K562 (cell line): Measurements from ENCODE around the gene ZNF556. TPM values are rescaled to one million over a fixed set of nuclear protein-coding genes. Genes with fewer than 3 reads are reported as not detected.

Experiments used
- CHD1 ChIP-seq: fragments of 200-600 bp; sonication (generic); IDR thresholded peaks from one replicate; pipeline ENCODE4 v1.6.1; 2012; ENCODE audit warnings: mild to moderate bottlenecking, moderate library complexity, low read length, inconsistent platforms
- CREB5 ChIP-seq: fragments of 250-450 bp; sonication (Bioruptor Pico); IDR thresholded peaks from 2 replicates; pipeline ENCODE4 v1.5.0; 2020; ENCODE audit warnings: mild to moderate bottlenecking
- DIDO1 ChIP-seq: fragments of 450-650 bp; IDR thresholded peaks from 2 replicates; pipeline ENCODE4 v1.6.1; 2016; ENCODE audit warnings: low read depth, missing biosample characterization, missing genetic modification characterization
- ETS2 ChIP-seq: IDR thresholded peaks from 2 replicates; pipeline ENCODE4 v1.6.1; 2016; ENCODE audit warnings: borderline replicate concordance, missing genetic modification characterization, mild to moderate bottlenecking, moderate library complexity, missing compliant biosample characterization; ENCODE audit not compliant: poor library complexity, severe bottlenecking
- ETV5 ChIP-seq: sonication (generic); formaldehyde crosslinking; IDR thresholded peaks from 2 replicates; pipeline ENCODE4 v1.4.0; 2020; ENCODE audit warnings: low read depth, mild to moderate bottlenecking, missing genetic modification reagents
- FOS ChIP-seq: IDR thresholded peaks from 3 replicates; pipeline ENCODE4 v1.6.1; 2011; ENCODE audit not compliant: insufficient read length; ENCODE audit errors: extremely low read depth
- FOXP1 ChIP-seq: sonication (generic); formaldehyde crosslinking; IDR thresholded peaks from 2 replicates; pipeline ENCODE4 v1.8.0; 2022; ENCODE audit warnings: mild to moderate bottlenecking, missing genetic modification reagents
- KLF1 ChIP-seq: fragments of 450-650 bp; IDR thresholded peaks from 2 replicates; pipeline ENCODE4 v1.6.1; 2016; ENCODE audit warnings: missing genetic modification characterization, missing compliant biosample characterization
- LCOR ChIP-seq: sonication (generic); formaldehyde crosslinking; IDR thresholded peaks from 2 replicates; pipeline ENCODE4 v1.8.0; 2022; ENCODE audit warnings: mild to moderate bottlenecking, missing genetic modification reagents
- MAFK ChIP-seq: IDR thresholded peaks from 2 replicates; pipeline ENCODE4 v1.6.1; 2011; ENCODE audit warnings: low read length, improper control_type of control experiment
- MNT ChIP-seq, 2 experiments: fragments of 450-650 bp; conservative IDR thresholded peaks; 2 replicates each; pipeline ENCODE4 v1.6.1; 2017; ENCODE audit warnings: mild to moderate bottlenecking in 2 of 2, moderate library complexity in 2 of 2
- NEUROD1 ChIP-seq: fragments of 150-350 bp; IDR thresholded peaks from 2 replicates; pipeline ENCODE4 v1.6.1; 2014; ENCODE audit warnings: borderline replicate concordance, low read length, low read depth; ENCODE audit not compliant: partially characterized antibody
- NFYB ChIP-seq: IDR thresholded peaks from 2 replicates; pipeline ENCODE4 v1.6.1; 2011; ENCODE audit warnings: mild to moderate bottlenecking, moderate library complexity; ENCODE audit not compliant: insufficient read length; ENCODE audit errors: extremely low read depth
- PCBP2 ChIP-seq: fragments of 200-400 bp; formaldehyde crosslinking; IDR thresholded peaks from 2 replicates; pipeline ENCODE4 v1.6.1; 2018; ENCODE audit warnings: low read length, low read depth, mild to moderate bottlenecking, moderate library complexity; ENCODE audit not compliant: poor library complexity, severe bottlenecking
- PHTF2 ChIP-seq: fragments of 250-450 bp; sonication (Bioruptor Pico); IDR thresholded peaks from 2 replicates; pipeline ENCODE4 v1.5.0; 2021; ENCODE audit warnings: mild to moderate bottlenecking
- RBBP5 ChIP-seq: fragments of 200-600 bp; sonication (generic); IDR thresholded peaks from 2 replicates; pipeline ENCODE4 v1.6.1; 2012; ENCODE audit warnings: borderline replicate concordance, mild to moderate bottlenecking, low read length, control low read depth, inconsistent platforms; ENCODE audit not compliant: insufficient read depth, poor library complexity, severe bottlenecking
- SNRNP70 ChIP-seq: fragments of 200-400 bp; formaldehyde crosslinking; optimal IDR thresholded peaks from 2 replicates; pipeline ENCODE3; 2017; ENCODE audit warnings: low read depth, low read length
- SP1 ChIP-seq: sonication (generic); formaldehyde crosslinking; IDR thresholded peaks from 2 replicates; pipeline ENCODE4 v1.8.1; 2022; ENCODE audit warnings: mild to moderate bottlenecking, missing genetic modification reagents
- THAP12 ChIP-seq: fragments of 250-450 bp; sonication (Bioruptor Pico); IDR thresholded peaks from 2 replicates; pipeline ENCODE4 v1.9.0; 2021; ENCODE audit warnings: mild to moderate bottlenecking, inconsistent platforms
- ZNF395 ChIP-seq: fragments of 200-800 bp; sonication (Bioruptor generic); IDR thresholded peaks from 2 replicates; pipeline ENCODE4 v1.6.1; 2017; ENCODE audit warnings: missing genetic modification characterization, missing compliant biosample characterization
- polyA plus RNA-seq, 8 experiments: library from polyadenylated mRNA; depleted of rRNA in 4 of 8; stranded (reverse) in 5 of 8; unstranded in 3 of 8; fragments of >200 nt; fragmentation: Nextera tagmentation in 2 of 8; fragmentation: Illumina TruSeq in 1 of 8; extraction: Ambion mirVana in 2 of 8; extraction: Trizol in 1 of 8; gene quantifications; 2 replicates each; pipeline versions ENCODE4 v1.2.1 to v1.2.3, GENCODE V29; 2011 to 2014; ENCODE audit warnings: inconsistent platforms in 1 of 8, missing spikeins in 1 of 8
- total RNA-seq, 7 experiments: library from RNA; depleted of rRNA in 6 of 7; stranded (reverse); fragments of >200 nt in 6 of 7; fragmentation: Illumina TruSeq in 2 of 7; extraction: Trizol in 2 of 7; gene quantifications; 2 replicates each; pipeline versions ENCODE4 v1.2.1 to v1.2.3, GENCODE V29; 2011 to 2021; ENCODE audit warnings: low replicate concordance in 1 of 7

Gene ZNF556
- total and polyA plus RNA-seq, 9 of the 15 experiments (the other 6 are each of a cell fraction or from before 2014, with no cell fraction given), result 0.01 to 0.36 (median 0.10) TPM; not detected in 1

GRCh38 chr19:2867025-2867991 is at the start of gene ZNF556 (continued):
- TF ChIP-seq ZNF395 (no peak), FOXP1 (CRISPR knock-in tag) (no peak), DIDO1 (tag) (no peak), NFYB (peak; percentile 95), SNRNP70 (no peak), LCOR (CRISPR knock-in tag) (no peak), THAP12 (CRISPR knock-in tag) (no peak), ETV5 (CRISPR knock-in tag) (no peak), MAFK (no peak), CREB5 (CRISPR knock-in tag) (no peak), MNT (conservative IDR thresholded peaks at IDR 0.05) (no peak), ETS2 (tag) (no peak), FOS (peak; percentile 86), PHTF2 (no peak), SP1 (CRISPR knock-in tag) (no peak), RBBP5 (no peak), PCBP2 (no peak), CHD1 (no peak), NEUROD1 (peak; percentile 53), KLF1 (tag) (no peak)
